ENCODE measurements around the gene ACTR10.

Gene ACTR10

GRCh38 chr14:58199726-58200479, at the start of gene ACTR10:
Gene ACTR10 (plus strand): TSS chr14:58200149. CDS start chr14:58200218, 69 bp downstream.
- DNase-seq, result peak; percentile 73

- no peak for DNase-seq
Observed at GRCh38 chr14:58150243-58150805, 49.6 kb upstream of the ACTR10 start.

- DNase-seq, result peak; percentile 31
Observed at GRCh38 chr14:58151133-58152013, 48.6 kb upstream of the ACTR10 start.

- peak; percentile 85 for DNase-seq
Observed at GRCh38 chr14:58152014-58152857, 47.7 kb upstream of the ACTR10 start, which contains the start of gene ARMH4. Gene ARMH4 (minus strand): TSS chr14:58152213. CDS start chr14:58139358, 12,855 bp downstream.

- DNase-seq, result no peak
Observed at GRCh38 chr14:58160561-58160960, 39.4 kb upstream of the ACTR10 start.

GRCh38 chr14:58166005-58166983, 33.7 kb upstream of the ACTR10 start:
- DNase-seq, result peak; percentile 89

- peak; percentile 7 for DNase-seq
Observed at GRCh38 chr14:58167057-58167456, 32.9 kb upstream of the ACTR10 start.

GRCh38 chr14:58167891-58168290, 32.1 kb upstream of the ACTR10 start:
- DNase-seq, result no peak

GRCh38 chr14:58171090-58171489, 28.9 kb upstream of the ACTR10 start:
- DNase-seq, result peak; percentile 85

GRCh38 chr14:58177125-58177524, 22.8 kb upstream of the ACTR10 start:
- DNase-seq, result no peak

GRCh38 chr14:58189176-58189575, 10.8 kb upstream of the ACTR10 start:
- DNase-seq, result no peak

- no peak for DNase-seq
Observed at GRCh38 chr14:58191763-58192601, 8.0 kb upstream of the ACTR10 start.

GRCh38 chr14:58193542-58193941, 6.4 kb upstream of the ACTR10 start:
- DNase-seq, result no peak

- no peak for DNase-seq
Observed at GRCh38 chr14:58196198-58196597, 3.8 kb upstream of the ACTR10 start.

- no peak for DNase-seq
Observed at GRCh38 chr14:58198086-58198485, 1.9 kb upstream of the ACTR10 start.

GRCh38 chr14:58200480-58200841, 512 bp downstream of the ACTR10 start:
- DNase-seq, result no peak

- no peak for DNase-seq
Observed at GRCh38 chr14:58200846-58201245, 897 bp downstream of the ACTR10 start.

- no peak for DNase-seq
Observed at GRCh38 chr14:58213176-58213575, 13.2 kb downstream of the ACTR10 start.

GRCh38 chr14:58215191-58215914, 15.4 kb downstream of the ACTR10 start:
- no peak for DNase-seq

- peak; percentile 41 for DNase-seq
Observed at GRCh38 chr14:58216544-58216943, 16.6 kb downstream of the ACTR10 start.

All from fibroblast of upper back skin (primary cell).